ENCODE data around the gene CNKSR3. TPM values are rescaled to one million over a fixed set of nuclear protein-coding genes. Genes with fewer than 3 reads are reported as not detected.

Gene CNKSR3
- total RNA-seq, 1 experiment from 2014 or later, result 10.3 TPM

DNA sequence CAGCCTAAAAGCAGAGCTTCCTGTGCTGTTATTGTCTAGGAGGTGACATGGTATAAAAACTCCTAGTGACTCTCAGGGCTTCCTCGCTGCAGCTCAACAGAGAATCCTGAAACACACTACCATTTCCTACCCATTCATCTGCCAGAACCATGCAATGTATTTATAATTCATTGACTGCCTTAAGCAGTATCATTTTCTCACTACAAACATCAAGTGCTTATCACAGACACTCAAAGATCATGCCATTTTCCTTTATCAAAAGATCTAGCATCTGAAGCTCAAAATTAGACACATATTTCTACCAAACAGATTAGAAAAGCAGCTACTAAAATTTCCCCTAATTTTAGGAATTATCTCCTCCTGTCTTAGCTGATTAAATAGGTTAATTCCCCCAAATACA is 83.5 kb downstream of the CNKSR3 start:
- TF ChIP-seq, protein P1, sequence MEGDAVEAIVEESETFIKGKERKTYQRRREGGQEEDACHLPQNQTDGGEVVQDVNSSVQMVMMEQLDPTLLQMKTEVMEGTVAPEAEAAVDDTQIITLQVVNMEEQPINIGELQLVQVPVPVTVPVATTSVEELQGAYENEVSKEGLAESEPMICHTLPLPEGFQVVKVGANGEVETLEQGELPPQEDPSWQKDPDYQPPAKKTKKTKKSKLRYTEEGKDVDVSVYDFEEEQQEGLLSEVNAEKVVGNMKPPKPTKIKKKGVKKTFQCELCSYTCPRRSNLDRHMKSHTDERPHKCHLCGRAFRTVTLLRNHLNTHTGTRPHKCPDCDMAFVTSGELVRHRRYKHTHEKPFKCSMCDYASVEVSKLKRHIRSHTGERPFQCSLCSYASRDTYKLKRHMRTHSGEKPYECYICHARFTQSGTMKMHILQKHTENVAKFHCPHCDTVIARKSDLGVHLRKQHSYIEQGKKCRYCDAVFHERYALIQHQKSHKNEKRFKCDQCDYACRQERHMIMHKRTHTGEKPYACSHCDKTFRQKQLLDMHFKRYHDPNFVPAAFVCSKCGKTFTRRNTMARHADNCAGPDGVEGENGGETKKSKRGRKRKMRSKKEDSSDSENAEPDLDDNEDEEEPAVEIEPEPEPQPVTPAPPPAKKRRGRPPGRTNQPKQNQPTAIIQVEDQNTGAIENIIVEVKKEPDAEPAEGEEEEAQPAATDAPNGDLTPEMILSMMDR (conservative IDR thresholded peaks at IDR 0.05; ENCODE audit: low read depth, low read length), result no peak
- TF ChIP-seq EZH2 (IDR thresholded peaks at IDR 0.05; ENCODE audit: borderline replicate concordance, low read depth, low read length, poor library complexity, severe bottlenecking), result no peak
- BruUV-seq (replicated peaks), result no TSS peak
- CTCF ChIA-PET, result no interaction called here
- Histone ChIP-seq H3K27me3 (replicated peaks; ENCODE audit: insufficient read depth, low read depth, low read length, poor library complexity) (no peaks in the 10 kb centered on the region), H3K4me1 (ENCODE audit: insufficient read depth, low read length, poor library complexity, severe bottlenecking) (no peaks in the 10 kb centered on the region), H3K27ac (ENCODE audit: low read depth, low read length, poor library complexity, severe bottlenecking) (no peak overlapping the region), H3K9me3 (ENCODE audit: low read depth, low read length, poor library complexity, severe bottlenecking) (peaks cover 2% of the 10 kb centered on the region), H3K4me3 (ENCODE audit: low read depth, low read length, poor library complexity, severe bottlenecking) (no peak overlapping the region), H3K36me3 (ENCODE audit: insufficient read depth, low read length, poor library complexity, severe bottlenecking) (no peaks in the 10 kb centered on the region)
- POLR2A ChIA-PET (ENCODE audit: low non-redundant PET), result no interaction called here
- no peak for DNase-seq (ENCODE audit: low spot score)
- intact Hi-C loops (cut with micrococcal nuclease; ENCODE audit: unreplicated experiment), result no loop called here

DNA sequence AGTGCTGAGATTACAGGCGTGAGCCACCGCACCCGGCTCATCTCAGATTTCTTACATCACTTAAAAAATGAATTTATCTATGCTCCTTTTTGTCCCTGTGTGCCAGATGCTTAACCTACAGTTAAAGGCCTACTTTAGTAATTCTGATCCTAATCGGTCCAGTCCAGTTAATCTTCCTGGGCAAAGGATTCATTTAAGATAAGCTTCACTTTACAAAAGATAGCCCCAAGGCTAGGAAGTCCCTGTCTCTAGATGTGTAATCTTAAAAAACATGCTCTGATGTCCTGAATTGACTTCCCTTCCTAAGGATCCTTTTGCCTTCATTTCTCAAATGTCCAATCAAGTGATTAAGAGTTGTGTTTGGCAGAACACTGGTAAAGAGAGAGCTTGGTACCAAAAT is 85.5 kb downstream of the CNKSR3 start:
- Histone ChIP-seq H3K4me3 (ENCODE audit: low read depth, low read length, poor library complexity, severe bottlenecking) (no peak overlapping the region), H3K4me1 (ENCODE audit: insufficient read depth, low read length, poor library complexity, severe bottlenecking) (no peaks in the 10 kb centered on the region), H3K9me3 (ENCODE audit: low read depth, low read length, poor library complexity, severe bottlenecking) (no peaks in the 10 kb centered on the region), H3K36me3 (ENCODE audit: insufficient read depth, low read length, poor library complexity, severe bottlenecking) (no peaks in the 10 kb centered on the region), H3K27me3 (replicated peaks; ENCODE audit: insufficient read depth, low read depth, low read length, poor library complexity) (no peaks in the 10 kb centered on the region), H3K27ac (ENCODE audit: low read depth, low read length, poor library complexity, severe bottlenecking) (no peak overlapping the region)
- no peak for TF ChIP-seq EZH2 (IDR thresholded peaks at IDR 0.05; ENCODE audit: borderline replicate concordance, low read depth, low read length, poor library complexity, severe bottlenecking)
- TF ChIP-seq, protein P1 (conservative IDR thresholded peaks at IDR 0.05; ENCODE audit: low read depth, low read length), result no peak
- ChIA-PET CTCF (no interaction called here), POLR2A (ENCODE audit: low non-redundant PET) (no interaction called here)
- DNase-seq (ENCODE audit: low spot score), result no peak
- intact Hi-C loops (cut with micrococcal nuclease; ENCODE audit: unreplicated experiment), result no loop called here
- no TSS peak for BruUV-seq (replicated peaks)

DNA sequence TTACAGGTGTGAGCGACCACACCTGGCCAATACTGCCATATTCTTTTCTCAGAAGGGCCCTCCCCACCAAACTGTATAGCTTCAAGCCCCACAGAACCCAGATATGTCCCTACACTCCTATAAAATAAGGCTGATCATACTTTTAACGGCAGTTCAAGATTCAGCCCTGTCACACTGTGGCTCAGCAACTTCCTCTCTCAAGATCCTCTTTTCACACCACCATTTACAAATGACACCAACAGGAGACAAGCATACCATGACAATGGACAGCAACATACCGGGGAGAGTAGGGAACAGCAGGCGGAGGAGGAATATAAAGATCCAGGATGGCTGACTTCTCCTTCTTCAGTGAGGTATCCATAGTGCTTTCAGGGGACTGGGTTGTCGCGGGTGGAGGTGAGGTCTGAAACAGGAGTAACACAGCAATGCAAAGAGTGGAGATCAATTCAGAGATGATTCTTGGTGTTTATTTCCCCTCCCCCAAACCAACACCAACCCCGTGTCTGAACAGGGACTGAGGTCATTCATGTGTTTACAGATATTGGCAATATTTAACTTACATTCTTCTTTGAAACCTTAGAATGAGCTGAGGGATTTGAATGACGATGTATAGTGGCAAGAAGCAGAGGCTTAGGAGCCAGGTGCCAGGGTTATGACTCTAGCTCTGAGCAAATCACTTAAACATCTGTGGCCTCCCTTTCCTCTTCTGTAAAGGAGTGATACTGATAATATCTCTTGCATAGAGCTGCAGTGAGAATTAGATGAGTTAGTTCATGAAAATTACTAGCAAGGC is 96.3 kb downstream of the CNKSR3 start:
- CTCF ChIA-PET, result interaction anchor here (0.6 kb wide), 1 partner anchor 86 kb away, joined by 4 read pairs; no protein-coding TSS in a partner anchor
- intact Hi-C loops (cut with micrococcal nuclease; ENCODE audit: unreplicated experiment), result no loop called here
- Histone ChIP-seq H3K27me3 (replicated peaks; ENCODE audit: insufficient read depth, low read depth, low read length, poor library complexity) (no peaks in the 10 kb centered on the region), H3K4me3 (ENCODE audit: low read depth, low read length, poor library complexity, severe bottlenecking) (no peak overlapping the region), H3K9me3 (ENCODE audit: low read depth, low read length, poor library complexity, severe bottlenecking) (no peaks in the 10 kb centered on the region), H3K36me3 (ENCODE audit: insufficient read depth, low read length, poor library complexity, severe bottlenecking) (no peaks in the 10 kb centered on the region), H3K27ac (ENCODE audit: low read depth, low read length, poor library complexity, severe bottlenecking) (no peak overlapping the region), H3K4me1 (ENCODE audit: insufficient read depth, low read length, poor library complexity, severe bottlenecking) (peaks cover 24% of the 10 kb centered on the region)
- no TSS peak for BruUV-seq (replicated peaks)
- DNase-seq (ENCODE audit: low spot score), result no peak
- POLR2A ChIA-PET (ENCODE audit: low non-redundant PET), result no interaction called here
- TF ChIP-seq EZH2 (IDR thresholded peaks at IDR 0.05; ENCODE audit: borderline replicate concordance, low read depth, low read length, poor library complexity, severe bottlenecking), result no peak
- TF ChIP-seq, protein P1 (conservative IDR thresholded peaks at IDR 0.05; ENCODE audit: low read depth, low read length), result no peak
